HFFc6 (cell line): Measurements from ENCODE around the gene KDM5A. TPM values are rescaled to one million over a fixed set of nuclear protein-coding genes. Genes with fewer than 3 reads are reported as not detected.

Source experiments
- DNase-seq: peaks from one replicate; pipeline ENCODE4 v3.0.0-alpha.2; 2018
- H3K27ac Mint-ChIP-seq: 2 replicates; pipeline ENCODE4 v1.8.0; 2020; ENCODE audit warnings: mild to moderate bottlenecking, mixed read lengths
- H3K27me3 Mint-ChIP-seq: 2 replicates; pipeline ENCODE4 v1.8.0; 2021; ENCODE audit warnings: mild to moderate bottlenecking, moderate library complexity, mixed read lengths; ENCODE audit not compliant: insufficient read depth
- H3K36me3 Mint-ChIP-seq: 2 replicates; pipeline ENCODE4 v1.8.0; 2021; ENCODE audit warnings: low read depth, mixed read lengths
- H3K4me1 Mint-ChIP-seq: 2 replicates; pipeline ENCODE4 v1.8.0; 2020; ENCODE audit warnings: low read depth, mixed read lengths
- H3K4me3 Mint-ChIP-seq: 2 replicates; pipeline ENCODE4 v1.8.0; 2020; ENCODE audit warnings: mild to moderate bottlenecking, moderate library complexity, mixed read lengths
- H3K9me3 Mint-ChIP-seq: 2 replicates; pipeline ENCODE4 v1.8.0; 2020; ENCODE audit warnings: mild to moderate bottlenecking, mixed read lengths
- total RNA-seq, 6 experiments: library from RNA; stranded (reverse); fragmentation: NEBNext Ultra II Directional; extraction: Animal tissue kit (Norgen Biotek cat#: 25700); gene quantifications; 2 replicates in 1 of 6; 3 replicates in 5 of 6; pipeline ENCODE4 v1.2.3, GENCODE V29; 2021
- TF ChIP-seq, protein P1 (sequence below): fragments of 200-600 bp; sonication (generic); IDR thresholded peaks from 2 replicates; pipeline ENCODE4 v1.5.0; 2021; ENCODE audit warnings: antibody characterized with exemption, mild to moderate bottlenecking

The KDM5A gene
- total RNA-seq, 6 experiments from 2014 or later, result 47.1 to 55.0 (median 52.0) TPM

DNA sequence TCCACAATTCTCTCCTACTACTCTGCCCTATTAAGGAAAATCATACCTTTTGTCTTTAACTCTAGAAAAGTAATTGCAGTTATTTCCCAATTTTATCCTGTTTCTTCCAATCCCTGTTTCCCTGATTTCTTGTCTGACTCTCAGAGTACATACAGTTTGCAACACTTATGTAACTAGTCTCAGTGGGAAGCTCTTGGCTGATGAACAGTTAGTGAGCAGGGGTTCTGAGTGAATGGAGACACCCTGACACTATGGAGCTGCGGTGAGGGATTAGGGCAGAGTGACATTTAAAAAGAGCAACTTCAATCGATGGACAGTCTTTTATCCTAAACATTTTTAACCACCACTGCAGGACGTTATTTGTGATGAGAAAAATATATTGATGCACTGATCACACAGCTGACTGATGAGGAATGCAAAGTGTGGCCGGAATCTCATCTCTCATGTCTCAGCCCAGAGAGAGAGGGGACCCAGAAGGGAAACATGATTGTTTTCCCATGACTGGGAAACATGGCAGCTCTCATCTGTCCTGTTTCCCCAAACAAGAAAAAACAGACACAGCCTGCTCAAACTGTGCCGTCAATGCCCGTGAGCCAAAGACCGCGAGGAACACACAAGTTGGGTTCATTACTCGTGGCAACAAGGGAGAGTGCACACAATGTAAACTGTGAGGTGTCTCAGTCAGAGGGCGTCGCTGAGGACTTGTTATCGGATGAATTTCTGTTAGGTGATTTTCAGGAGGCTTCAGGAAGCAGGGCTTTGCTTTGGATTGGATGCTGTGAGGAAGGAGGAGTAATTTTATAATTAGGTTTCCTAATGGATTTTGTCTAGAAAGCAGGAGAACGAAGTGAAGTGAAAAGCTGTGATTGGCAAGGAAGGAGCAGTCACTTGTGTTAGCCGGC is 121.3 kb downstream of the KDM5A start:
- H3K27ac Mint-ChIP-seq, result no peak overlapping the region
- TF ChIP-seq, protein P1, sequence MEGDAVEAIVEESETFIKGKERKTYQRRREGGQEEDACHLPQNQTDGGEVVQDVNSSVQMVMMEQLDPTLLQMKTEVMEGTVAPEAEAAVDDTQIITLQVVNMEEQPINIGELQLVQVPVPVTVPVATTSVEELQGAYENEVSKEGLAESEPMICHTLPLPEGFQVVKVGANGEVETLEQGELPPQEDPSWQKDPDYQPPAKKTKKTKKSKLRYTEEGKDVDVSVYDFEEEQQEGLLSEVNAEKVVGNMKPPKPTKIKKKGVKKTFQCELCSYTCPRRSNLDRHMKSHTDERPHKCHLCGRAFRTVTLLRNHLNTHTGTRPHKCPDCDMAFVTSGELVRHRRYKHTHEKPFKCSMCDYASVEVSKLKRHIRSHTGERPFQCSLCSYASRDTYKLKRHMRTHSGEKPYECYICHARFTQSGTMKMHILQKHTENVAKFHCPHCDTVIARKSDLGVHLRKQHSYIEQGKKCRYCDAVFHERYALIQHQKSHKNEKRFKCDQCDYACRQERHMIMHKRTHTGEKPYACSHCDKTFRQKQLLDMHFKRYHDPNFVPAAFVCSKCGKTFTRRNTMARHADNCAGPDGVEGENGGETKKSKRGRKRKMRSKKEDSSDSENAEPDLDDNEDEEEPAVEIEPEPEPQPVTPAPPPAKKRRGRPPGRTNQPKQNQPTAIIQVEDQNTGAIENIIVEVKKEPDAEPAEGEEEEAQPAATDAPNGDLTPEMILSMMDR, result no peak

DNA sequence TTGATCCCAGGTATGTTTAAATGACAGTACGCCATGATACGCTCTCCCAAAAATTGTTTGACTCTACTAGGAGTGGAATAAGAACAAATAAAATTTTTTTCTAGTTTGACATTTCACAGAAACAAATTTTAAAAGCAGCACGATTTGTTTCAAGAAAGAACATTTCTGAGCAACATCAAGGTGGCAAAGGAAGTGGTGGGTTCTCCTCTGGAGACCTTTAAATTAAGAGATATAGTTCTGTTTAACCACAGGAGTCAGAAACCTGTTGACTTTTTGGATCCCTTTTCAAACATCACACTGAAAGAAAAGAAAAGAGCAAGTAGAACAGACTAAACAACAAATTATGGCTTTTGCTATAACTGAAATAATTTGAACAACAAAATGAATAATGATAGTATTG is 124.0 kb downstream of the KDM5A start:
- H3K27ac Mint-ChIP-seq, result no peak overlapping the region
- peaks cover 6% of the 10 kb centered on the region for H3K4me1 Mint-ChIP-seq
- no peak overlapping the region for H3K4me3 Mint-ChIP-seq
- DNase-seq, result no peak
- peaks cover 21% of the 10 kb centered on the region for H3K27me3 Mint-ChIP-seq
- no peaks in the 10 kb centered on the region for H3K9me3 Mint-ChIP-seq
- no peaks in the 10 kb centered on the region for H3K36me3 Mint-ChIP-seq
- TF ChIP-seq, protein P1, result no peak

More for the DNA sequence above, 121.3 kb downstream of the KDM5A start:
- no peak for DNase-seq
- no peak overlapping the region; the same call in 1 of the 2 replicates for H3K4me3 Mint-ChIP-seq
- peaks cover 9% of the 10 kb centered on the region for H3K27me3 Mint-ChIP-seq
- no peaks in the 10 kb centered on the region for H3K36me3 Mint-ChIP-seq
- no peaks in the 10 kb centered on the region for H3K9me3 Mint-ChIP-seq
- H3K4me1 Mint-ChIP-seq, result peaks cover 6% of the 10 kb centered on the region

DNA sequence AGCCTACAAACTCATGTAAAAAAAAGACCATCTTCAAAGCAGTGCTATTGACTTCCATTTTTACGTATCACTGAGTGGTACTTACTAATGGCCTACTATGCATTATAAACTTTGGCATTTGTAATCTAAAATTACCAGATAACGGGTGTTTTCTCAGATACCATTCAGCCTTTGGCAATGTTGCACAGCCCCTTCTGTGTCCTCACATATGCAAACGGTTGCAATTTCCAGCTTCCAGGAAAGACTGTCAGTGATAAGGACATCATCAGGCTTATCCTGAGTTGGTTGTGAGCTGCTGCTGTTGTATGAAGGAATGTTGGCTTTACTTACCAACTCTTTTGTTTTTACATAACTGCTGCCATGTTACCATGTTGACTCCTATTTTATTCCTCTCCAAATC is 124.9 kb downstream of the KDM5A start:
- H3K27ac Mint-ChIP-seq, result no peak overlapping the region
- H3K9me3 Mint-ChIP-seq, result no peaks in the 10 kb centered on the region
- H3K36me3 Mint-ChIP-seq, result no peaks in the 10 kb centered on the region
- H3K4me3 Mint-ChIP-seq, result no peak overlapping the region
- TF ChIP-seq, protein P1, result no peak
- H3K27me3 Mint-ChIP-seq, result peaks cover 26% of the 10 kb centered on the region
- peaks cover 6% of the 10 kb centered on the region for H3K4me1 Mint-ChIP-seq
- no peak for DNase-seq

DNA sequence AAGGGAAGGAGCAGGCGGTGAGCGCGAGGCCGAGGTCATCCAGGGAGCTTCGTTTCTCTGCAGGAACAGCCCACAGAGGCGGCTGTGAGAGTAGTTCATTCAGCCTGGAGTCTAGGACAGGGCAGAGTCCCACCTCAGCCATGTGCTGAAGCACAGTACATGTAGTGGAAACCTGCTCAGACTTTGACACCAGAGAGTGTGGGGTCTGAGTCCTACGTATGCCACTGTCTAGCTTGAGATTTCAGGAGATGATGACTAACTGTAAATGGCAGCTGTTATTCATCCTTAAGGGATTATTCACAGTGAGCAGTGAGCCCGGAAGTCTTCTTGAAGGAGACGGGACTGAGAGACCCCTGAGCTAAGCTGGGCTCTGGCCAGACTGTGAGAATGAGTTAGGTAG is 125.5 kb downstream of the KDM5A start:
- Mint-ChIP-seq H3K27me3 (peaks cover 26% of the 10 kb centered on the region), H3K4me1 (peaks cover 6% of the 10 kb centered on the region), H3K9me3 (no peaks in the 10 kb centered on the region), H3K4me3 (no peak overlapping the region), H3K36me3 (no peaks in the 10 kb centered on the region), H3K27ac (no peak overlapping the region)
- peak; percentile 6 for DNase-seq
- TF ChIP-seq, protein P1, result no peak

DNA sequence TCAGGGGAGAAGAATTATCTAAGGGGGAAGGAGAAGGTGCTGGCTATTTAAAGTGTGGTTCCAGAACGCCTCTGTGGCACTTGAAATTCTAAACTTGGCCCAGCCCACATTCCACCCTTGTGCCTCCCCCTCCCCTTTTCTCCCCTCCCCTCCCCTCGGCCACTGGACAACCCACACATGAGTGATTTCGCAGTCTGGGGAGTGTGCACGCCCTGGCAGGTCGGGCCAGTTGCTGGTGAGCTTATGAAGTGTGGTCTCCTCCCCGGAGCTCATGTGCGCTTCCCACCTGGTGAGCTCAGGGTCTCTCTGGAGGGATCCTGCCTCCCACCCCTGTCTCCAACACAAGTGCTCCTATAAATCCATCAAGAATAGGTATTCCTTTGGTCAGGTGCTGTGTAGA is 126.3 kb downstream of the KDM5A start, which contains the start of gene SLC6A13:
Gene SLC6A13, minus strand, starts transcription at position 20 of the 400 bp plus-strand sequence. CDS start 2,784 bp downstream, outside the sequence.
- H3K36me3 Mint-ChIP-seq, result no peaks in the 10 kb centered on the region
- no peak within 1 kb of the TSS for H3K27ac Mint-ChIP-seq
- peaks cover 6% of the 10 kb centered on the region for H3K4me1 Mint-ChIP-seq
- H3K9me3 Mint-ChIP-seq, result no peaks in the 10 kb centered on the region
- no peak within 1 kb of the TSS for H3K4me3 Mint-ChIP-seq
- peaks cover 32% of the 10 kb centered on the region for H3K27me3 Mint-ChIP-seq
- TF ChIP-seq, protein P1, result no peak
- no peak for DNase-seq
